ENCODE results near the gene ANKRD44. TPM values are rescaled to one million over a fixed set of nuclear protein-coding genes. Genes with fewer than 3 reads are reported as not detected.

ANKRD44 gene
- total and polyA plus RNA-seq, 2 experiments from 2014 or later = 2.9 to 4.9 TPM

DNA sequence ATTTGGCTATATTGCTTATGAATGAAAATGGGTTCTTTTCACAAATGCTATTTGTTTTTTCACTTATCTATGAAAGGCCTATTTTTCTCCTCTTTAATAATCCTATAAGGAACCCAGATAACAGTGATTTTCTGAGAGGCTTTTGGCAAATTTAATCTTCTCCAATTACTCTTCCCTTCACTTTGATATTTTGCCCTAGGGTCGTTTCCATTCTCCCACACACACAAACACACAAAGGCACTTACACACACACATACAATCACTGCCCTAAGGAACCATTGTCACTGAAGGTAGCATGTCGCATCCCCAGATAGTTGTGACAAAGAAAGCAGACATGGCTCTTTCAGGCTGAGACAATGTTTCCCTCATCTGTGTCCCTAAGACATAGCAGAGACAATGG is 213.9 kb downstream of the ANKRD44 start:
- WGBS, 2 experiments (ENCODE audit: low coverage in 1 of 2, low lambda C conversion rate in 2 of 2, missing lambda C conversion rate in 2 of 2) = 77 to 87% methylated on average over 2 of the region's 2 CpGs
- DNase-seq = no peak
- Histone ChIP-seq H3K9me3 (ENCODE audit: low read depth) (no peaks in the 10 kb centered on the region), H3K9me2 (ENCODE audit: insufficient read depth) (no peaks in the 10 kb centered on the region), H3K4me1 (ENCODE audit: insufficient read depth) (peaks cover 12% of the 10 kb centered on the region), H3K36me3 (ENCODE audit: low read depth) (no peaks in the 10 kb centered on the region), H3K4me3 (no peak overlapping the region), H2AFZ (no peak overlapping the region), H3K27me3 (replicated peaks; ENCODE audit: insufficient read depth) (no peaks in the 10 kb centered on the region), H4K20me1 (ENCODE audit: insufficient read depth) (no peaks in the 10 kb centered on the region), H3K27ac (no peak overlapping the region), H3F3A (ENCODE audit: insufficient read depth) (peaks cover 14% of the 10 kb centered on the region; the same call in 1 of the 2 replicates), H3K9ac (no peak overlapping the region), H3K4me2 (ENCODE audit: unreplicated experiment) (no peak overlapping the region), H3K79me2 (ENCODE audit: insufficient read depth) (no peaks in the 10 kb centered on the region)
- in situ Hi-C loops (cut with MboI) = no loop called here
- no peak for TF ChIP-seq EZH2 (IDR thresholded peaks at IDR 0.05; ENCODE audit: insufficient read depth, poor library complexity, severe bottlenecking)
- TF ChIP-seq EZH2phosphoT487 (IDR thresholded peaks at IDR 0.05; ENCODE audit: insufficient read depth, low read depth) = no peak

GRCh38 chr2:197092431-197092830 is 218.1 kb downstream of the ANKRD44 start:
- H3K79me2 ChIP-seq (ENCODE audit: insufficient read depth) = no peaks in the 10 kb centered on the region
- no peak for TF ChIP-seq EZH2 (IDR thresholded peaks at IDR 0.05; ENCODE audit: insufficient read depth, poor library complexity, severe bottlenecking)
- TF ChIP-seq EZH2phosphoT487 (IDR thresholded peaks at IDR 0.05; ENCODE audit: insufficient read depth, low read depth) = no peak
- H3K9me3 ChIP-seq (ENCODE audit: low read depth) = no peaks in the 10 kb centered on the region
- peaks cover 6% of the 10 kb centered on the region for H3K4me1 ChIP-seq (ENCODE audit: insufficient read depth)
- H4K20me1 ChIP-seq (ENCODE audit: insufficient read depth) = no peaks in the 10 kb centered on the region
- no peaks in the 10 kb centered on the region for H3K36me3 ChIP-seq (ENCODE audit: low read depth)
- WGBS, 2 experiments (ENCODE audit: low coverage in 1 of 2, low lambda C conversion rate in 2 of 2, missing lambda C conversion rate in 2 of 2) = 6 to 7% methylated on average over 4 of the region's 4 CpGs
- H3K27ac ChIP-seq = no peak overlapping the region
- H3K27me3 ChIP-seq (replicated peaks; ENCODE audit: insufficient read depth) = no peaks in the 10 kb centered on the region
- no peak overlapping the region for H2AFZ ChIP-seq
- no peak overlapping the region for H3K9ac ChIP-seq
- peak overlapping the region; percentile 27 for H3K4me2 ChIP-seq (ENCODE audit: unreplicated experiment)
- DNase-seq = peak; percentile 77
- 0 out of 2 replicates have a peak, but pooled peaks cover 5% of the 10 kb centered on the region for H3F3A ChIP-seq (ENCODE audit: insufficient read depth)
- in situ Hi-C loops (cut with MboI) = no loop called here
- H3K9me2 ChIP-seq (ENCODE audit: insufficient read depth) = no peaks in the 10 kb centered on the region
- H3K4me3 ChIP-seq = no peak overlapping the region

DNA sequence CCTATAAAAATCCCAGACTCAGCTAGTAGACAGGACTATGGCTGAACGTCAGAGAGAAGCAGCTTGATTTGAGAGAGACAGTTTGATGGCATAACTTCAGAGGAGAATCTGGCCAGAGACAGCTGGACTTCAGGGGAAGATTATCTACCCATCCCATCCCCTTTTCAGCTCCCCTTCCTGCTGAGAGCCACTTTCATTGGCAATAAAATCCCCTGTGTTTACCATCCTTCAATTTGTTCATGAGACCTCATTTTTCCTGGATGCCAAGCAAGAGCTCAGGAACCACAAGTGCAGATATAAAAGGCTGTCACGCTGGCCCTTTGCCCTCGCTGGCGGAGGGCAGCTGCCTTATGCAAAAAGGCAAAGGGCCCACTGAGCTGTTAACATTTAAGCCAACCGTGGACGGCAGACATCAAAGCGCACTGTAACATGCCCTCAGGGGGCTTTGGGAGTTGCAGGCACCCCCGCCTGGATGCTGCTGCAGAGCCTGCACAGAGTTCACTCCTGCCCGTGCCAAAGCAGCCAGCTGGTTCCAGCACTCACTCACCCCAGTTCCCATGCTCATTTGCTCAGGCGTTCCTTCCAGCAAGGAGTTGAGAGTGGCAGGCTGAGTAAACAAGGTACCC is 219.7 kb downstream of the ANKRD44 start:
- no peaks in the 10 kb centered on the region for H3F3A ChIP-seq (ENCODE audit: insufficient read depth)
- no peak for DNase-seq
- in situ Hi-C loops (cut with MboI) = no loop called here
- no peak overlapping the region for H3K4me2 ChIP-seq (ENCODE audit: unreplicated experiment)
- no peaks in the 10 kb centered on the region for H3K9me2 ChIP-seq (ENCODE audit: insufficient read depth)
- H3K9ac ChIP-seq = no peak overlapping the region
- H3K27ac ChIP-seq = no peak overlapping the region
- no peak overlapping the region for H2AFZ ChIP-seq
- H3K36me3 ChIP-seq (ENCODE audit: low read depth) = no peaks in the 10 kb centered on the region
- no peaks in the 10 kb centered on the region for H3K27me3 ChIP-seq (replicated peaks; ENCODE audit: insufficient read depth)
- H3K4me3 ChIP-seq = no peak overlapping the region
- H3K4me1 ChIP-seq (ENCODE audit: insufficient read depth) = 0 out of 2 replicates have a peak, but pooled peaks cover 3% of the 10 kb centered on the region
- H4K20me1 ChIP-seq (ENCODE audit: insufficient read depth) = no peaks in the 10 kb centered on the region
- WGBS, 2 experiments (ENCODE audit: low coverage in 1 of 2, low lambda C conversion rate in 2 of 2, missing lambda C conversion rate in 2 of 2) = 92% methylated on average over 10 of the region's 10 CpGs
- no peaks in the 10 kb centered on the region for H3K79me2 ChIP-seq (ENCODE audit: insufficient read depth)
- TF ChIP-seq EZH2 (IDR thresholded peaks at IDR 0.05; ENCODE audit: insufficient read depth, poor library complexity, severe bottlenecking) = no peak
- no peak for TF ChIP-seq EZH2phosphoT487 (IDR thresholded peaks at IDR 0.05; ENCODE audit: insufficient read depth, low read depth)
- H3K9me3 ChIP-seq (ENCODE audit: low read depth) = no peaks in the 10 kb centered on the region

DNA sequence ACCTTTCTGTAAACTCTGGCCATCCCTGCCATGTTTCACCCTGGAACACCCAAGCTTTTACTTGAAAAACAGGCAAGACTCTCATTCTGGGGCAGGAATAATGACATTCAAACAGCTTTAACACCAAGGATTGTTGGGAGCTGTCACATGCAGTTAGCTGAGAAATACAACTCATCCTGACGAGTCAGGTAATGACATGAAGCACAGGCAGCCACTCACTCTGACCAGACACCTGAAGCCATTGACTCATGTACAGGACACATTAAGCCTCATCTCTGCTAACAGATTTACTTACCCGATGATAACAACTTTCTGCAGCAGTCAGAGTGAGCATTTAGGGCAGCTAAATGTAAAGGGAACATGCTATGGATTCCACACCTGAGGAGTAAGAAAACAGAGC is 220.9 kb downstream of the ANKRD44 start:
- 93 to 98% methylated on average over 2 of the region's 2 CpGs for WGBS, 2 experiments (ENCODE audit: low coverage in 1 of 2, low lambda C conversion rate in 2 of 2, missing lambda C conversion rate in 2 of 2)
- no peak overlapping the region for H3K27ac ChIP-seq
- no peaks in the 10 kb centered on the region for H4K20me1 ChIP-seq (ENCODE audit: insufficient read depth)
- no peak overlapping the region for H2AFZ ChIP-seq
- no peak for DNase-seq
- H3K4me3 ChIP-seq = no peak overlapping the region
- H3K9ac ChIP-seq = no peak overlapping the region
- TF ChIP-seq EZH2phosphoT487 (IDR thresholded peaks at IDR 0.05; ENCODE audit: insufficient read depth, low read depth) (no peak), EZH2 (IDR thresholded peaks at IDR 0.05; ENCODE audit: insufficient read depth, poor library complexity, severe bottlenecking) (no peak)
- H3K27me3 ChIP-seq (replicated peaks; ENCODE audit: insufficient read depth) = no peaks in the 10 kb centered on the region
- 0 out of 2 replicates have a peak, but pooled peaks cover 3% of the 10 kb centered on the region for H3K4me1 ChIP-seq (ENCODE audit: insufficient read depth)
- no peaks in the 10 kb centered on the region for H3K9me2 ChIP-seq (ENCODE audit: insufficient read depth)
- no peak overlapping the region for H3K4me2 ChIP-seq (ENCODE audit: unreplicated experiment)
- in situ Hi-C loops (cut with MboI) = no loop called here
- H3K79me2 ChIP-seq (ENCODE audit: insufficient read depth) = no peaks in the 10 kb centered on the region
- H3K36me3 ChIP-seq (ENCODE audit: low read depth) = no peaks in the 10 kb centered on the region
- no peaks in the 10 kb centered on the region for H3F3A ChIP-seq (ENCODE audit: insufficient read depth)
- H3K9me3 ChIP-seq (ENCODE audit: low read depth) = no peaks in the 10 kb centered on the region
